Measurements from ENCODE around the gene RPH3AL. TPM values are rescaled to one million over a fixed set of nuclear protein-coding genes. Genes with fewer than 3 reads are reported as not detected.

Gene RPH3AL
- total RNA-seq, 1 donor from 2014 or later = 22.3 TPM

DNA sequence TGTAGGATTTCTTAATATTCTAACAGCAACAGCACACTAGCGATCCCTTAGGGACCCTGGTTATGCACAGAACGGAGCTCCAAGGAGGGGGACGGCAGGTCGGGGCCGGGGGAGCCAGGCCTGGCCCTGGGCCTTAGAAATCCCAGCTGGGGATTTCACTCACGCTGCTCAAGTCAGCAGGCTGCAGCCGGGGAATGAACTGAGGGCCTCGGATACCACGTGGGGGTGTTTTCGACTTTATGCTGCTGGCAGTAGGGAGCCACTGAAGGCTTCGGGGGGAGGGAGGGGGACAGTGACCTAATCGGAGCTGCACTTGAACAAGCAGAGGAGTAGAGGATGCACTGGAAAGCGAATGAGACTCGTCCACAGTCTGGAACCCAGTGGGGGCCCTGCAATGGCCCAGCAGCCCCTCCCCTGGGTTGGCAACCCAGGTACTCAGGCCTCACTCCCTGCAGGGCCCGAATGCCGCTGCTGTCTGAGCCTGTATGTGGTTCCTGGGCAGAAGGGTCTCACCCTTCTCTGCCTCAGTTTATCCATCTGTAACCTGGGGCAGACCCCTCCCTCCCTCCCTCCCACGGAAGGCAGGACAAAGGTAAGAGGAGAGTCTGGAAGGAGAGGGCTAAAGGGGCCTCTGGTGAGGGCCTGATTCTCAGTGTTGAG, 53.7 kb downstream of the RPH3AL start:
- DNase-seq = peak; percentile 61
- H3K4me3 Mint-ChIP-seq (ENCODE audit: unreplicated experiment) = no peak overlapping the region
- peaks cover 17% of the 10 kb centered on the region for H3K9me3 Mint-ChIP-seq (ENCODE audit: unreplicated experiment)
- peaks cover 24% of the 10 kb centered on the region for H3K27me3 Mint-ChIP-seq (ENCODE audit: unreplicated experiment)
- H3K27ac Mint-ChIP-seq (ENCODE audit: unreplicated experiment) = no peak overlapping the region
- H3K36me3 Mint-ChIP-seq (ENCODE audit: unreplicated experiment) = no peaks in the 10 kb centered on the region
- TF ChIP-seq, protein P1, sequence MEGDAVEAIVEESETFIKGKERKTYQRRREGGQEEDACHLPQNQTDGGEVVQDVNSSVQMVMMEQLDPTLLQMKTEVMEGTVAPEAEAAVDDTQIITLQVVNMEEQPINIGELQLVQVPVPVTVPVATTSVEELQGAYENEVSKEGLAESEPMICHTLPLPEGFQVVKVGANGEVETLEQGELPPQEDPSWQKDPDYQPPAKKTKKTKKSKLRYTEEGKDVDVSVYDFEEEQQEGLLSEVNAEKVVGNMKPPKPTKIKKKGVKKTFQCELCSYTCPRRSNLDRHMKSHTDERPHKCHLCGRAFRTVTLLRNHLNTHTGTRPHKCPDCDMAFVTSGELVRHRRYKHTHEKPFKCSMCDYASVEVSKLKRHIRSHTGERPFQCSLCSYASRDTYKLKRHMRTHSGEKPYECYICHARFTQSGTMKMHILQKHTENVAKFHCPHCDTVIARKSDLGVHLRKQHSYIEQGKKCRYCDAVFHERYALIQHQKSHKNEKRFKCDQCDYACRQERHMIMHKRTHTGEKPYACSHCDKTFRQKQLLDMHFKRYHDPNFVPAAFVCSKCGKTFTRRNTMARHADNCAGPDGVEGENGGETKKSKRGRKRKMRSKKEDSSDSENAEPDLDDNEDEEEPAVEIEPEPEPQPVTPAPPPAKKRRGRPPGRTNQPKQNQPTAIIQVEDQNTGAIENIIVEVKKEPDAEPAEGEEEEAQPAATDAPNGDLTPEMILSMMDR (IDR thresholded peaks at IDR 0.05; ENCODE audit: partially characterized antibody, unreplicated experiment) = no peak
- H3K4me1 Mint-ChIP-seq (ENCODE audit: low read depth, unreplicated experiment) = peaks cover 43% of the 10 kb centered on the region

DNA sequence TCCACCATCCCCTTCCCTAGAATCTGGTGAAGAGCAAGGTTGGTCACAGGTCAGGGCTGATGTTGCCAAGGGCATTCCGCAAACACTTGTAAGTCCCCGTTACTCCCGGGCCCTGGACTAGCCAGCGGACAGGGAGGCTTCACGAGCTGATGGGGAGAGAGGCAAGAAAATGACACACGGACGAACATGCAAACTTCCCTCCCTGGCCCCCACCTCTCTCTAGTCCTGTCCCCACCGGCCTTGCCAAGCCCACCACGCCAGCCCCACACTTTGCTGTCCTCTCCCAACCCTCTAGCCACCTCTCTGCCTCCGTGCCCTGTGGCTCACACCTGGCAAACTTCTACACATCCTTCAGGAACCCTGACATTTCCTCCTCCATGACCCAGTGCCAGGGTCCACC, 54.8 kb downstream of the RPH3AL start:
- no peak for DNase-seq
- Mint-ChIP-seq H3K4me1 (ENCODE audit: low read depth, unreplicated experiment) (peaks cover 44% of the 10 kb centered on the region), H3K27me3 (ENCODE audit: unreplicated experiment) (peaks cover 31% of the 10 kb centered on the region), H3K4me3 (ENCODE audit: unreplicated experiment) (no peak overlapping the region), H3K36me3 (ENCODE audit: unreplicated experiment) (no peaks in the 10 kb centered on the region), H3K27ac (ENCODE audit: unreplicated experiment) (peak overlapping the region; percentile 73), H3K9me3 (ENCODE audit: unreplicated experiment) (peaks cover 18% of the 10 kb centered on the region)
- TF ChIP-seq, protein P1 (IDR thresholded peaks at IDR 0.05; ENCODE audit: partially characterized antibody, unreplicated experiment) = no peak

DNA sequence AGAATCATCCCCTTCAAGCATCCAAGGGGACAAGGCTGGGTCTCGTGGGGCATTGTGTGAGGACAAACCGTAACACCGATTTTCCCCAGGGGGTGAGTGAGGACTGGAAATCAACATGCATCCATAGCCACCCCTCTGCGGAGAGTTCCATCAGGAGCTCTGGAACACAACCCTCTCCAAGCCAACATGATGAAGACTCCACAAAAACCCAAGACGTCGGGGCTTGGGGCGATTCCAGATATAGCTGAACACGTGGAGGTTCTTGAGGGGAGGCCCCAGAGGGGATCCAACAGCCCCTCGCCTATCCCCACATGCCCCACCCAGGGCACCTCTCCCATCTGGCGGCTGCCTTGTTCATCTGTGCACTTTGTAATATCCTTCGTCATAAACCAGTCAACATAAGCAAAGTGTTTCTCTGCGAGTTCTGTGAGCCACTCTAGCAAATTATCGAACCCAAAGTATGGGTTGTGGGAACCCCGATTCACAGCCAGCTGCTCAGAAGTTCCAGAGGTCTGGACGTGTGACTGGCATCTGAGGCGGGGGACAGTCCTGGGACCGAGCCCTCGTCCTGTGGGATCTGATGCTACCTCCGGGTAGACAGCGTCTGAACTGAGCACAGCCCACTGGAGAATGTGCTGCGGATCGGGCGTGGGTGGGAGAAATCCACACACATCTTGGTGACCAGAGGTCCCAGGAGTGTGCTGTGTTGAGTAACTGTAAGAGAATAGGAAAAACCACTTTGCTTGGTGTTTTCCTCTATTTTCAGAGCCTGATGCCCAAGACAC, 55.5 kb downstream of the RPH3AL start:
- peaks cover 25% of the 10 kb centered on the region for H3K27me3 Mint-ChIP-seq (ENCODE audit: unreplicated experiment)

DNA sequence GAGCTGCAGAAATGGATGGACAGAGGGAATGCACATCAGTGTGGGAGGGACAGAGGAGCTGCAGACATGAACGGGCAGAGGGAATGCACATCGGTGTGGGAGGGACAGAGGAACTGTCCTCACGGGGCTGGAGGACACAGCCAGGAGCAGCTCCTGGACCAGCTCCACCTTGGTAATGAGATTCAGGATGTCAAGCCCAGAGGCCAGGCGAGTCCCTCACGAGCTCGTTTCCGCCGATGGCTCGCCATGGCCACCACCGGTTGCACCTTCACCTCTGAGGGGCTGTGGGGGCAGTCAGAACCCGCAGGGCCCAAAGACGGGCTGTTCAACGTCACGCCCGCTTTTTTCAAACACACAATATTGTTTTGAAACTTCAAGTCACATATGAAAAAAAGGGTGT, 56.2 kb downstream of the RPH3AL start:
- peaks cover 18% of the 10 kb centered on the region for H3K27me3 Mint-ChIP-seq (ENCODE audit: unreplicated experiment)
- H3K9me3 Mint-ChIP-seq (ENCODE audit: unreplicated experiment) = peaks cover 8% of the 10 kb centered on the region
- no peak overlapping the region for H3K27ac Mint-ChIP-seq (ENCODE audit: unreplicated experiment)
- H3K4me3 Mint-ChIP-seq (ENCODE audit: unreplicated experiment) = peak overlapping the region; percentile 61
- peaks cover 34% of the 10 kb centered on the region for H3K4me1 Mint-ChIP-seq (ENCODE audit: low read depth, unreplicated experiment)
- DNase-seq = no peak
- TF ChIP-seq, protein P1 (IDR thresholded peaks at IDR 0.05; ENCODE audit: partially characterized antibody, unreplicated experiment) = no peak
- H3K36me3 Mint-ChIP-seq (ENCODE audit: unreplicated experiment) = no peaks in the 10 kb centered on the region

More for the DNA sequence above, 55.5 kb downstream of the RPH3AL start:
- Mint-ChIP-seq H3K27ac (ENCODE audit: unreplicated experiment) (no peak overlapping the region), H3K4me1 (ENCODE audit: low read depth, unreplicated experiment) (peaks cover 41% of the 10 kb centered on the region), H3K9me3 (ENCODE audit: unreplicated experiment) (peaks cover 14% of the 10 kb centered on the region), H3K4me3 (ENCODE audit: unreplicated experiment) (peak overlapping the region; percentile 61), H3K36me3 (ENCODE audit: unreplicated experiment) (no peaks in the 10 kb centered on the region)
- DNase-seq = no peak
- TF ChIP-seq, protein P1 (IDR thresholded peaks at IDR 0.05; ENCODE audit: partially characterized antibody, unreplicated experiment) = no peak
